ENCODE data around the gene UST. TPM values are rescaled to one million over a fixed set of nuclear protein-coding genes. Genes with fewer than 3 reads are reported as not detected.

The UST gene
- polyA plus RNA-seq, 4 donors = 0.81 to 4.0 (median 1.4) TPM; not detected in 1

- Histone ChIP-seq H3K27me3 (ENCODE audit: control insufficient read depth in 3 of 3, insufficient read depth in 3 of 3, low read length in 3 of 3) (no peaks in the 10 kb centered on the region), H3K4me3 (ENCODE audit: low read depth in 1 of 3, low read length in 3 of 3) (no peak overlapping the region), H3K27ac (ENCODE audit: low read depth in 1 of 3, low read length in 2 of 3) (no peak overlapping the region), H3K4me1 (ENCODE audit: control insufficient read depth in 3 of 3, insufficient read depth in 2 of 3, low read depth in 1 of 3, low read length in 2 of 3) (no peaks in the 10 kb centered on the region), H3K36me3 (ENCODE audit: control insufficient read depth in 3 of 3, insufficient read depth in 2 of 3, low read depth in 1 of 3, low read length in 3 of 3) (no peaks in the 10 kb centered on the region), H3K9me3 (ENCODE audit: control insufficient read depth in 2 of 2, insufficient read depth in 1 of 2, low read depth in 1 of 2, low read length in 1 of 2) (peaks cover 0 to 19% of the 10 kb centered on the region in 2 donors)
- 81 to 91% (median 83%) methylated on average over 5 of the region's 5 CpGs for WGBS, 3 donors
- FAIRE-seq = no peak
- DNase-seq = no peak
Observed at GRCh38 chr6:148811459-148811858, 64.6 kb downstream of the UST start.

- FAIRE-seq (no peak), DNase-seq (no peak)
- H3K27ac ChIP-seq (ENCODE audit: low read depth in 1 of 3, low read length in 2 of 3) = no peak overlapping the region
- H3K36me3 ChIP-seq (ENCODE audit: control insufficient read depth in 3 of 3, insufficient read depth in 2 of 3, low read depth in 1 of 3, low read length in 3 of 3) = no peaks in the 10 kb centered on the region
- no peak overlapping the region for H3K4me3 ChIP-seq (ENCODE audit: low read depth in 1 of 3, low read length in 3 of 3)
- no peaks in the 10 kb centered on the region for H3K4me1 ChIP-seq (ENCODE audit: control insufficient read depth in 3 of 3, insufficient read depth in 2 of 3, low read depth in 1 of 3, low read length in 2 of 3)
- H3K9me3 ChIP-seq (ENCODE audit: control insufficient read depth in 2 of 2, insufficient read depth in 1 of 2, low read depth in 1 of 2, low read length in 1 of 2) = peaks cover 0 to 6% of the 10 kb centered on the region in 2 donors
- WGBS, 3 donors = 62 to 72% (median 63%) methylated on average over 5 of the region's 5 CpGs
- no peaks in the 10 kb centered on the region for H3K27me3 ChIP-seq (ENCODE audit: control insufficient read depth in 3 of 3, insufficient read depth in 3 of 3, low read length in 3 of 3)
Observed at GRCh38 chr6:148814082-148814790, 67.4 kb downstream of the UST start.

- Histone ChIP-seq H3K4me1 (ENCODE audit: control insufficient read depth in 3 of 3, insufficient read depth in 2 of 3, low read depth in 1 of 3, low read length in 2 of 3) (no peaks in the 10 kb centered on the region), H3K4me3 (ENCODE audit: low read depth in 1 of 3, low read length in 3 of 3) (no peak overlapping the region), H3K27me3 (ENCODE audit: control insufficient read depth in 3 of 3, insufficient read depth in 3 of 3, low read length in 3 of 3) (no peaks in the 10 kb centered on the region), H3K9me3 (ENCODE audit: control insufficient read depth in 2 of 2, insufficient read depth in 1 of 2, low read depth in 1 of 2, low read length in 1 of 2) (peaks cover 0 to 4% of the 10 kb centered on the region in 2 donors), H3K27ac (ENCODE audit: low read depth in 1 of 3, low read length in 2 of 3) (no peak overlapping the region), H3K36me3 (ENCODE audit: control insufficient read depth in 3 of 3, insufficient read depth in 2 of 3, low read depth in 1 of 3, low read length in 3 of 3) (no peaks in the 10 kb centered on the region)
- no peak for DNase-seq
- FAIRE-seq = no peak
- 89 to 96% (median 91%) methylated on average over 2 of the region's 2 CpGs for WGBS, 3 donors
Observed at GRCh38 chr6:148814869-148815268, 68.0 kb downstream of the UST start.

GRCh38 chr6:148816117-148816516 is 69.3 kb downstream of the UST start:
- FAIRE-seq = no peak
- H3K36me3 ChIP-seq (ENCODE audit: control insufficient read depth in 3 of 3, insufficient read depth in 2 of 3, low read depth in 1 of 3, low read length in 3 of 3) = no peaks in the 10 kb centered on the region
- peaks cover 0 to 4% of the 10 kb centered on the region in 2 donors for H3K9me3 ChIP-seq (ENCODE audit: control insufficient read depth in 2 of 2, insufficient read depth in 1 of 2, low read depth in 1 of 2, low read length in 1 of 2)
- no peak overlapping the region for H3K27ac ChIP-seq (ENCODE audit: low read depth in 1 of 3, low read length in 2 of 3)
- H3K27me3 ChIP-seq (ENCODE audit: control insufficient read depth in 3 of 3, insufficient read depth in 3 of 3, low read length in 3 of 3) = no peaks in the 10 kb centered on the region
- H3K4me3 ChIP-seq (ENCODE audit: low read depth in 1 of 3, low read length in 3 of 3) = no peak overlapping the region
- no peaks in the 10 kb centered on the region for H3K4me1 ChIP-seq (ENCODE audit: control insufficient read depth in 3 of 3, insufficient read depth in 2 of 3, low read depth in 1 of 3, low read length in 2 of 3)
- no peak for DNase-seq

- Histone ChIP-seq H3K9me3 (ENCODE audit: control insufficient read depth in 2 of 2, insufficient read depth in 1 of 2, low read depth in 1 of 2, low read length in 1 of 2) (no peaks in the 10 kb centered on the region), H3K27me3 (ENCODE audit: control insufficient read depth in 3 of 3, insufficient read depth in 3 of 3, low read length in 3 of 3) (no peaks in the 10 kb centered on the region), H3K4me3 (ENCODE audit: low read depth in 1 of 3, low read length in 3 of 3) (no peak overlapping the region), H3K4me1 (ENCODE audit: control insufficient read depth in 3 of 3, insufficient read depth in 2 of 3, low read depth in 1 of 3, low read length in 2 of 3) (no peaks in the 10 kb centered on the region), H3K27ac (ENCODE audit: low read depth in 1 of 3, low read length in 2 of 3) (no peak overlapping the region), H3K36me3 (ENCODE audit: control insufficient read depth in 3 of 3, insufficient read depth in 2 of 3, low read depth in 1 of 3, low read length in 3 of 3) (no peaks in the 10 kb centered on the region)
- 50 to 73% (median 57%) methylated on average over 3 of the region's 3 CpGs for WGBS, 3 donors
- DNase-seq = no peak
- no peak for FAIRE-seq
Observed at GRCh38 chr6:148817689-148818088, 70.9 kb downstream of the UST start.

GRCh38 chr6:148818939-148819575 is 72.2 kb downstream of the UST start:
- Histone ChIP-seq H3K4me3 (ENCODE audit: low read depth in 1 of 3, low read length in 3 of 3) (no peak overlapping the region), H3K4me1 (ENCODE audit: control insufficient read depth in 3 of 3, insufficient read depth in 2 of 3, low read depth in 1 of 3, low read length in 2 of 3) (no peaks in the 10 kb centered on the region), H3K27ac (ENCODE audit: low read depth in 1 of 3, low read length in 2 of 3) (no peak overlapping the region), H3K27me3 (ENCODE audit: control insufficient read depth in 3 of 3, insufficient read depth in 3 of 3, low read length in 3 of 3) (no peaks in the 10 kb centered on the region), H3K9me3 (ENCODE audit: control insufficient read depth in 2 of 2, insufficient read depth in 1 of 2, low read depth in 1 of 2, low read length in 1 of 2) (no peaks in the 10 kb centered on the region), H3K36me3 (ENCODE audit: control insufficient read depth in 3 of 3, insufficient read depth in 2 of 3, low read depth in 1 of 3, low read length in 3 of 3) (no peaks in the 10 kb centered on the region)
- 66 to 83% (median 76%) methylated on average over 7 of the region's 7 CpGs for WGBS, 3 donors
- FAIRE-seq (no peak), DNase-seq (no peak)

GRCh38 chr6:148819852-148820251 is 73.0 kb downstream of the UST start:
- Histone ChIP-seq H3K4me3 (ENCODE audit: low read depth in 1 of 3, low read length in 3 of 3) (no peak overlapping the region), H3K27me3 (ENCODE audit: control insufficient read depth in 3 of 3, insufficient read depth in 3 of 3, low read length in 3 of 3) (no peaks in the 10 kb centered on the region), H3K9me3 (ENCODE audit: control insufficient read depth in 2 of 2, insufficient read depth in 1 of 2, low read depth in 1 of 2, low read length in 1 of 2) (no peaks in the 10 kb centered on the region), H3K27ac (ENCODE audit: low read depth in 1 of 3, low read length in 2 of 3) (no peak overlapping the region), H3K4me1 (ENCODE audit: control insufficient read depth in 3 of 3, insufficient read depth in 2 of 3, low read depth in 1 of 3, low read length in 2 of 3) (no peaks in the 10 kb centered on the region), H3K36me3 (ENCODE audit: control insufficient read depth in 3 of 3, insufficient read depth in 2 of 3, low read depth in 1 of 3, low read length in 3 of 3) (no peaks in the 10 kb centered on the region)
- DNase-seq = no peak
- 69 to 80% (median 74%) methylated on average over 6 of the region's 6 CpGs for WGBS, 3 donors
- no peak for FAIRE-seq

- Histone ChIP-seq H3K9me3 (ENCODE audit: control insufficient read depth in 2 of 2, insufficient read depth in 1 of 2, low read depth in 1 of 2, low read length in 1 of 2) (no peaks in the 10 kb centered on the region), H3K27ac (ENCODE audit: low read depth in 1 of 3, low read length in 2 of 3) (no peak overlapping the region), H3K27me3 (ENCODE audit: control insufficient read depth in 3 of 3, insufficient read depth in 3 of 3, low read length in 3 of 3) (no peaks in the 10 kb centered on the region), H3K4me1 (ENCODE audit: control insufficient read depth in 3 of 3, insufficient read depth in 2 of 3, low read depth in 1 of 3, low read length in 2 of 3) (no peaks in the 10 kb centered on the region), H3K4me3 (ENCODE audit: low read depth in 1 of 3, low read length in 3 of 3) (no peak overlapping the region), H3K36me3 (ENCODE audit: control insufficient read depth in 3 of 3, insufficient read depth in 2 of 3, low read depth in 1 of 3, low read length in 3 of 3) (no peaks in the 10 kb centered on the region)
- no peak for FAIRE-seq
- DNase-seq = no peak
Observed at GRCh38 chr6:148822819-148823218, 76.0 kb downstream of the UST start.

GRCh38 chr6:148824291-148824690 is 77.5 kb downstream of the UST start:
- no peak overlapping the region for H3K4me3 ChIP-seq (ENCODE audit: low read depth in 1 of 3, low read length in 3 of 3)
- no peaks in the 10 kb centered on the region for H3K4me1 ChIP-seq (ENCODE audit: control insufficient read depth in 3 of 3, insufficient read depth in 2 of 3, low read depth in 1 of 3, low read length in 2 of 3)
- 91 to 100% (median 94%) methylated on average over 1 of the region's 1 CpG for WGBS, 3 donors
- no peaks in the 10 kb centered on the region for H3K9me3 ChIP-seq (ENCODE audit: control insufficient read depth in 2 of 2, insufficient read depth in 1 of 2, low read depth in 1 of 2, low read length in 1 of 2)
- no peak overlapping the region for H3K27ac ChIP-seq (ENCODE audit: low read depth in 1 of 3, low read length in 2 of 3)
- FAIRE-seq (no peak), DNase-seq (no peak)
- H3K36me3 ChIP-seq (ENCODE audit: control insufficient read depth in 3 of 3, insufficient read depth in 2 of 3, low read depth in 1 of 3, low read length in 3 of 3) = no peaks in the 10 kb centered on the region
- no peaks in the 10 kb centered on the region for H3K27me3 ChIP-seq (ENCODE audit: control insufficient read depth in 3 of 3, insufficient read depth in 3 of 3, low read length in 3 of 3)
